NCI-H1694 treated with DMSO at 0.1 percent for 48 hours (cell line): ENCODE measurements around the gene C11orf21.

Source experiments
- DNase-seq: peaks from one replicate; lab custom pipeline; 2025; lab: John Stamatoyannopoulos, UW

C11orf21 gene

DNA sequence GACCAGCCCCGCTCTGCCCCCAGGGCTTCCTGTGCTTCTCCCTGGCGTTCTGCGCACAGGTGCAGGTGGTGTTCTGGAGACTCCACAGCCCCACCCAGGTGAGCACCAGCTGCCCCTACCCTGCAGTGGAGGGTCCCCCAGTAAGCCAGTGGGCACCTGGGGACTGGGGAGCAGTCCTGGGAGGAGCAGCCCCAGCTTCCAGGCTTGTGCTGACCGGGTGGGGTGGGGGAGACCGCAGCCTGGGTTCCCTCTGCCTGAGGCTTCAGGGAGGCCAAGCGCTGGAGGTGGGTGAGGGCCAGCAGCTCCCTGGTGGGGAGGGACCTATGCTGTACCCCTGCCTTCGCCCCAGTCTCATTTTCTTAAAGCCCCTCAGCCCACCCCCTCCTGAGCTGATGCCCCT, 7.0 kb upstream of the C11orf21 start:
- no peak for DNase-seq

DNA sequence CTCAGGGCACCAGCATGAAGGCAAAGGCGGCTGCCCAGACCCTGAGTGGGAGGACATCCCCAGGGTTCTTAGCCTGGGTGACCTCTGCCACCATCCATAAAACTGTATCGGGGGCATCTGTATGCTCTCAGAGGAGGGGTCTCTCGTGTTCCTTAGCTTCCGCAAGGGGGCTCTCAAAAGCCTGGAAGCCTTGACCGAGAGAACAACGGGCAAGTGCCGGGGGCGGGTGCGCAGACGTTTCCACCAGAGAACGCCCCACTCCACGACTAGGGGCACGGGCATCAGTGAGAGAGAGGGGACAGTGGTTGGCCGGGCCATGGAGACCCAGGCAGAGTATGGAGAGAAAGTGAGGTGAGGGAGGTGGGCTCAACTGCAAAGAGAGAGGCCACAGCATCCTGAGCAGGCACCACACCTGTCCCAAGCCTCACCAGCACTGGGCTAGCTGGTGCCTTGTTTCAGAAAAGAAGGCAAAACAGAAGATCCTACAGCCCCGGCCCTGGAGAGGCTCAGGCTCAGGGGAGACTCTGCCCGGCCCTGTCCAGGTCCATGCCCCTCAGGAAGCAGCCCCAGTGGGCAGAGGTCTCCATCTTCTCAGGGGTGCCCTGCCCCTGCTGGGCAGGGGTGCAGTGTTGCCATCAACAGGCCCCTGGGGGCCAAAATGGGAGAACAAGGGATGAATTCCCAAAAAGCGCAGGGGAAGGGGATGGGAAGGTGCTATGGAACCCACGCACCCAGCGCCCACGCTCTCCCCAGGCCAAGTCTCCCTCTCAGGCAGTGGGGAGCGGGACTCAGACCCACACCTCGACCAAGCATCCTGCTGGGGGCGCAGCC, 6.0 kb upstream of the C11orf21 start:
- DNase-seq, result no peak

DNA sequence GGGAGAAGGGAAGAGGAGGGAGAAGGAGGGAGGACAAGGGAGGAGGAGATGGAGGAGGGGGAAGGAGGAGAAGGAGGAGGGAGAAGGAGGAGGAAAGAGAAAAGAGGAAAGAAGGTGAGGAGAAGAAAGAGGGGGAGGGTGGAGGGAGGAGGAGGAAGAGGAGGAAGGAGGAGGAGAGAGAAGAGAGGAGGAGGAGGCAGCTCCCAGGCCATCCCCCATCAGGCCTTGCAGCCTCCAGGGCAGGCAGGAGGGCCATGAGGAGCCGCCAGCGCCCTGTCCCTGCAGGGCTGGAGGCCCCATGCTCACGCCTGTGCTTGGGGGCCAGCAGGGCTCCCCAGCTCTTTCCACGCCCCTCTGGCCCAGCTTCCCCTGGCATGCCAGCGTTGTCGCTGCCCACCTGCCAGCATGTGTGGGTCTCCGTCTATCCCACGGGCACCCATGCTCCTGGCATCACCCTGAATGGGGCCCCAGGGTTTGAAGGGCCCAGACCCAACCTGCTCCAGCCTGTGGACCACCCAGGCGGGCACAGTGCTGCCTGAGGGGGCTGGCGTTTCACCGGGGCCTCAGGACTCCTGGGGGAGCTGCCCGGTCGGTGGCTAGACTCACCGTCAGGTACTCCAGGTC, 5.3 kb upstream of the C11orf21 start:
- DNase-seq, result no peak

DNA sequence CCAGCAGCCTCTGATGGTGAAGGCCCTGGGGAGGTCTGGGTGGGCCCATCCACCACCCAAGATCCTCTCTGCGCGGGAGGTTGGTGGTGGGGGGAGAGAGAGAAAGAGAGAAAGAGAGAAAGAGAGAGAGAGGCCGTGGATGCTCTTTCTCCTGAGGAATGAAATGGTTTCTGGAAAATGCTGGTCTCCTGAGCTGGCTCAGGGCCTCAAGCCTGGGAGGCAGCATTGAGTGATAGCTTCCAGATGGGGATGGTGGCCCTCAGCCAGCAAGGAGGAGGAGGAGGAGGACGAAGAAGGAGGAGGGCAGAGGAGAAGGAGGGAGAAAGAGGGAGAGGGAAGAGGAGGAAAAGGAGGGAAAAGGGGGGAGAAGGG, 4.7 kb upstream of the C11orf21 start:
- DNase-seq, result no peak

DNA sequence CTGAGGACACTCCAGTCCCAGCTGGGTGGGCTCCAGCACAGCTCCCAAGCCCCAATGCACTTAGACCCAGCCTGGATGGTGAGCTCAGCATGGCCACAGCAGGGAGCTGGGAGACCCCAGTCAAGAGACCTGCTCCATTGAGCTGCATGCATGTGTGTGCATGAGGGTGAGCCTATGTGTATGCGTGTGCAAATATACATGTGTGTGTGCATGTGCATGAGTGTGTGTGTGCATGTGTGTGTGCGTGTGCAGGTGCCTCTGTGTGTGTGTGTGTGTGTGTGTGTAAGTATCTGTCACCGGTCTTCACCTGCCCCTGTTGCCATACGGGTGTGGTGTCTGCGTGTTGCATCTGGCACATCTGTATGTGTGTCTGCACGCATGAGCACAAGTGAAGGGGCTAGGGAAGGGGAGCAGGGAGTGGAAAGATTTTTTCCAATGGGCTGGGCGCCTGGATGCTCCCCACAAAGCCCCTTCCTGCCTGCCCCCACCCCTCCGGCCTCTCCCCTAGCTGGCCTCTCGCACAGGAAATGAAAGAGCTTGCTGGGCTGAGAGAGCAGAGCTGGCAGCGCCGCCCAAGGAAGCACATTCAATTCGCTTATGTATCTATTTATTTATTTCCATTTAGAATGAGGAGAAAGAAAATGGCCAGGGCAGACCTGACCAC, 4.2 kb upstream of the C11orf21 start:
- DNase-seq, result no peak

DNA sequence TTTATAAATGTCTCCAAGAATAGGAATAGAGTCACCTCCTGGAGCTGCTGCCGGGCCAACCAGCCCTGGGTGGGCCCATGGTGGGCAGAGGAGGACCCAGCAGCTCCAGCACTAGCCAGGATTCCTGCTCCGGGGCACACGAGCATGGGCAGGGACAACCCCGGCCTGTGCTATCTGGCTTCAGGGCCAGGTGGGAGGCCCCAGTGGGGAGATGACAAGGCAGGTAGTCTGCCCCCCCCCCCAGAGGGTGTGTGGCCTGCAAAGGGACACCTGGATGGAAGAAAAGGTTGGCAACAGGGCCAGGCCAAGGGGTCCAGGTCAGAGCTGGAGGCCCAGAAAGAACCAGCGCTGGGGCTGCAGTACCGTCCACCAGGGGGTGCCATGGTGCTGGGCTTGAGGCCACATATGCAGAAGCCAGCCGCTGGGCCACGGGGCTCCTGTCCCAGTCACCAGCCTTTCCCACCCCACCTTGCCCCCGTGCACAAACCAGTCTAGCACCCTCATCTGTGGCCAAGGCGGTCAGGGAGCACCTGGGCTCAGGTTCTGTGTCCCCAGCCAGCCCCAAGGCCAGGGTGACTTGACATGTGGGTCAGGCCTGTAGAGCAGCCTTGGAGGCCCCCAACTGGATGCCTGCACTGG, 3.5 kb upstream of the C11orf21 start:
- peak; percentile 11 for DNase-seq

DNA sequence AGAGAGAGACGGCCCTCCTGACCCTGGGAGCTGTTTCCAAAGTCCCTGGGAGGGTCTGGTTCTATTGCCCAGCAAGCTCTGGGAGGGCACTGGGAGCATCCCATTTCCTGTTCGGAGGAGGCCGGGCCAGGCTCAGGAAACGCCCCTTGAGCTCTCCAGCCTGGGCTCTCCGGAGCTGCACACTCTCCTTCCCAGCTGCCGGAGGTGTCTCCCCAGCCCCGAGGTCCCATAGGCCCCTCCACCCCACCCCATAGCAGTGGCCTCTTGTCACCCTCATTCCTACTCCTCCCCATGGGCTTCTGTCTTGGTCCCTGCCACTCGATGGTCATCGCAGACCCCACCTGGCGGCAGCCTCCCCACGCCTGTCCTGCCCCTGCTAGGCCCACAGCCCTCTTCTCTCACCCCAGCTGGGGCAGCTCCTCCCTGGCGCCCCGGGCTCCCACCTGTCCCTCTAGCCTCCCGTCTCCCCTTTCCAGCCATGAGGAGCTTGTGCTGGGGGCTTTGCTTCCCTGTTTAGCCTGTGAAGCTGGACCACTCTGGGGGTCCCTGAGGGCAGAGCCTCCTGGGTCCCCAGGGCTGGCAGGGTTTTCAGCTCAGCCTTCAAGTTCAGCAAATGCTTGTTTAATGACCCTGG, 2.9 kb upstream of the C11orf21 start:
- DNase-seq, result no peak

DNA sequence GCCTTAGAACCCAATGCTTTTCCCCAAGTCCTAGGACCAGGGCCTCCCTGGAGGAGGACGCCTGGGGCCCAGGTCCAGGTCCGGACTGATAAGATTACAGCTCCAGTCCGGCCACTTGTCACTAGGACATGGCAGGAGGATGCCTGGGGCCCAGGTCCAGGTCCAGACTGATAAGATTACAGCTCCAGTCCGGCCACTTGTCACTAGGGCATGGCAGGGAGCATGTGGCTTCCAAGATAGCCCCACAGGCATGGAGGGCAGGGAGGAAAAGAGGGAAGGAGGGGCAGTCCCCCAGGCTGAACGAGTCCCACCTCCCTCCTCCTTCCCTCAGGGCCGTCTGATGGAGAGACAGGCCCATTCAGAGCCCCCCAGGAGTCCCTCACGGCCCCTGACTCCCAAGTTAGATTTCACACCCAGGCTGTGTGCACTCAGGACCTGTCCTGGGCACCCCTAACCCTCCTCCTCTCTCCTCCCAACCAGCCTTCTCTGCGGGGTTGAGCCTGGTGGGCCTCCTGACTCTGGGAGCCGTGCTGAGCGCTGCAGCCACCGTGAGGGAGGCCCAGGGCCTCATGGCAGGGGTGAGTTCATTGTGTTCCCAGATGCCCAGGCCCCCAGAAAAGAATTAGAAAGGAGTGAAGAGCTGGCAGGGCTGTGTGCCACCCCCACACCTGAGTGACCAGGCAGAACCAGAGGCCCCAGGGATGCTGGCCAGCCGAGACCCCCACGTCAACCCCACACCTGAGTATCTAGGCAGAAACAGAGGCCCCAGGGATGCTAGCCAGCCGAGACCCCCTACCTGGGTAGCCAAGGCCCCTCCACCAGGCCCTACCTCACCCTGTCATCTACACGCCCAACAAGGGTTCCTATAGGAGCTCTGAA, 2.1 kb upstream of the C11orf21 start:
- no peak for DNase-seq

DNA sequence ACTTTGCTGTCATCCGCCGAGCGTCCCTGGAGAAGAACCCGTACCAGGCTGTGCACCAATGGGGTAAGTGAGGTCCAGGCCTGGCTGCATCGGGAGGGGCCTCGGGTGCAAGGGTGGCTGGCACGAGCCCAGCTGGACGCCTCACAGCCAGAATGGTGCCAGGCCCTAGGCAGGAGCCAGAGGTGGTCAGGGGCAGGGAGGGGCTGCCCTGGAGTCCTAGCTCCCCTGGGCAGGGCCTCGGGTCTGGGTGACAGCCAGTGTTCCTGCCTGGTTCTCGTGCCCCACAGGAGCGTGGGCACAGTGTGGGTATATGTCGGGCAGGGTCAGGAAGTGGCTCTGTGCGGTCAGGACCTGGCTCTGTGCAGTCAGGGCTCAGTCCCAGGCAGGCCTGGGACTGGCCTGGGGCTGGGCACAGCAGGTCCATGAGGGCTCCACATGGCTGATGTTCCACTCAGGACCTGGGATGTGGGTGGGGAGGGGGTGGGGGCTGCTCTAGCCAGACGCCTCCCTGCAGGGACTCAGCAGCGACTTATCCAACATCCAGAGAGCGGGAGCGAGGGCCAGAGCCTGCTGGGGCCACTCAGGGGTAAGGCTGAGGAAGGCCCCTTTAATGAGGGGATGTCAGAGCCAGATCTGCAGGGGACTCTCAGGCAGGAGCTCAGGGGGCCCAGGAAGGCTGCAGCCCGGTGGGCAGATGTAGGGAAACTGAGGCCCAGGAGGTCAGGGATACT, 1.3 kb upstream of the C11orf21 start:
- DNase-seq, result no peak

DNA sequence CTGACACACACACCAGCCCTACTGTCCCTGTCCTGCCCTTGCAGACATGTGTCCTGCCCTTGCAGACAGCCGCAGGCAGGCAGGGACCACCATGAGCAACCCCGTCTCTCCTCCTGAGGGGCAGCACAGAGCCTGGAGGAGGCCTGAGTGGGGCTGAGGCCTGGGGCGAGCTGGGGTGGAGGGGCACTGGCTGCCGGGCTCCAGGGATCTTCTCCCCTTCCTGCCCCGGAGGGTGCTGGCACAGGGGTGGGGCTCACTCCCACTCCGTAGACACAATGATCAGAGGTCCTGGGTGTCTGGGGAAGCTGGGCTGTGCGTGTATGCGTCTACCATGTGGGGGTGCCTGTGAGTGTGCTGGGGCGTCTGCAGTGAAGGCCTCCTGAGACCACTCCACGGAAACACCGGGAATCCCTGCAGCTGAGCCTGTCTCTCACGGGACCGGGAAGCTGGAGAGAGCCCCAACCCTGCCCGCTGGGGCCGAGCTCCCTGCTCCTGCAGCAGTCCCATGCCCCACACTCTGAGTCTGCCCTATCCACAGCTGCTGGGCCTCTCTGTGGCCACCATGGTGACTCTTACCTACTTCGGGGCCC, 683 bp upstream of the C11orf21 start:
- no peak for DNase-seq

DNA sequence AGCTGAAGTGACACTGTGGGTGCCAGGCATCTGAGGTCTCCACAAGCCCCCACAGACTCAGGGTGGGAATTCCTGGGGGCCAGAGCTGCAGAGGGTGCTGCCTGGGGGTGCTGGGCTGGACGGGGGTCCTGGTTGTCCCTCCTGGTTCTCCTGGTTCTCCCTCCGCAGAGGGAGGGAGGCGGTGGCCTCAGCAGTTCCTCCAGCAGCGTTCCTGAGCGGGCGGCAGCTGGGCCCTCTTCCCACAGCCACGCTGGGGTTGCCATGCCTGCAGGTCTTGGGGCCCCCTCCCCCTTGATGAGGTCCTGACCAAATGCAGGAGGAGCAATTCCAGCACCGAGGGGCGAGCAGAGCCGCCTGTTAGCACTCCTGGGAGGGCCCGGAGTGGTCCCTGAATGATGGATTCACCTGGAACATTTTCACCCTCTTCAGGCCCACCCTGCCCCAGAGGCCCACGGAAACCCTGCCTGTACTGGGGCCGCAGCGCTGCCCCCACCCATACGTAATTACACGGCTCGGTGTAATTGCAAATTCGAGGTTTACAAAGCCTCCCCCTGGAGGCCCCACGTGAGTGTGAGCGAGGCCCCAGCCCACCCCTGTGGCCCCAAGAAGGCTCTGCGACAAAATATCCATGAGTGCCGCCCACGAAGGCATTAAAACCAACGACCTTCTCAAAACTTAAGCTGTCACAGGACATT, 635 bp downstream of the C11orf21 start:
- DNase-seq, result no peak

DNA sequence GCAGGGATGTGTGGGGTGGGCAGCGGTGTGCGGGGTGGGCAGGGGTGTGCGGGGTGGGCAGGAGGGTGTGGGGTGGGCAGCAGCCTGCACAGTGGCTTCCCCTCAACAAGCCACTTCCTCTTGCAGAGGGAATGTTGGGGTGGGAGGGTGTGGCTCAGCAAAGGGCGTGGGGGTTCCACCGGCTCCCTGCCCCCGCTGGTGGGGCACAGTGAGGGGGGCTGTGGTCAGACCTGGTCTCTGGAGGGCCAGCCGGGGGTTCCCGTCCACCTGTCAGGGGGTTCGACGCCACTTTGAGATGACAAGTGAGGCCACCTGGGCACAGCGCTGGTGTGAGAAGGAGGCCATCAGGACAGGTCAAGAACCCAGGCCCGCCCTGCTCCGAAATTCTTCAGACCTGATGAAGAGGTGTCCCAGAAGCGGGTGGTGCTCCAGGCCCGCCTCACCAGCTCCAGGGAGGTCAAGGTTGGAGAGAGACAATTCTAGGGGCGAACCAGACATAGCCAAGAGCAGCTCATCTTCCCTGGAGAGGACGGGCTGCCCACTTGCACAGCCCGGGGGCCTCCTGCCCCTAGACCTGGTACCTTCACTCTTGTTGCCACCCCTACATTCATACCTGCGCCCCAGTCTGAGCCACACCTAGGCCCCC, 1.3 kb downstream of the C11orf21 start:
- no peak for DNase-seq

DNA sequence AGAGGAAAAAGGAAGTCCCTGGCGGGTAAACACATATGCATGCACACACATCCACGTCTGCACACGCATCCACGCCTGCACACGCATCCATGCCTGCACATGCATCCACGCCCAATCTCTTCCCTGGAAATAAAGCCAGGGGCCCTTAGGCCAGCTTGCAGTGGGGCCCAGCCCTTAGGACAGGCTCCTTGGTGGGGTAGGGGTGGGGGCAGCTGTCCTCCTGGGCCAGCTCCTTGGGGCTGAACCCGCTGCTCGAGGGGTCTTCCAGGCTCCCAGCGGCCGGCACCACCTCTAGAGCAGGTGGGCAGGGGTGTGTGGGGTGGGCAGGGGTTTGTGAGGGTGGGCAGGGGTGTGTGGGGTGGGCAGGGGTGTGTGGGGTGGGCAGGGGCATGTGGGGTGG, 1.9 kb downstream of the C11orf21 start:
- no peak for DNase-seq

DNA sequence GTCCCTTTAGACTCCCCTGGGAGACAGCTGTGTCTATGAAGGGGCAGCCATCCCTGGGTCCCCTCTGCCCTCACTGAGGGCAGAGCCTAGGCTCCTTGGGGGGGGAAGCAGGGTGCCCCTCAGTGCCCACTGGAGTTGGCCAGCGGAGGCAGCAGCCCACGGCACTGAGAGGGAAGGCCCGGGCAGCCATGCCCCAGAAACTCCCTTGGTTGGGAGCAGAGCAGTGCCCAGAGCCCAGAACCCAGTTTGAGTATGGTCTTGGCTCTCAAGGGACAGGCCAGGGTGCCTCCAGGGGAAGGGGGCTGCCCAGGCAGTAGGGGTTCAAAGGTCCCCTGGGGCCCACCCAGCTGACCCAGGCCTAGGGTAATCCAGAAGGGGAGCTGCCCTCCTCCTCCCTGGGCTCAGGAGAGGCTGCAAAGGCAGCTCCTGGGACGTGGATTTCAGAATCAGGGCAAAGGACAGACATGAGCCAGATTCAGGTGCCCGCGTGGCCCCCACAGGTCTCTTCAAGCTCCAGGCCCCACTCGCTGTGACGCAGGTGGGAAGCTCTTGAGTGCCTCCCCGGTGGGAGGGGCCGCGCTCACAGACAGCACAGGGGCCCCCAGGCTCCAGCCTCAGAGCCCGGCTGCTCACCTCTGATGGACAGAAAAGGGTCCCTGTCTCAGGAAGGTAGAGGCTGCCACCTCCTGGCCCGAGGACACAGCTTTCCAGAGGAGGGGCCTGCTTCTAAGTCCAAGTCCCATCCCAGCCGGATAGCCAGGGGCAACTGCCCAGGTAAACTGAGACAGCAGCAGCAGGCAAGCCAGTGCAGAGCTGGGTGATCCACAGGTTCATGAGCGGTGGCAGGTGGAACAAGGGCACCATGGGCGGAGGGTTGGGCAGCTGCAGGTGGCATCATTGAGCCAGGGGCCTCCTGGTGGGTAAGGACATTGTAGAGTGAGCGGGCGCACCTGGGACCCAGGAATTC, 2.6 kb downstream of the C11orf21 start:
- no peak for DNase-seq

DNA sequence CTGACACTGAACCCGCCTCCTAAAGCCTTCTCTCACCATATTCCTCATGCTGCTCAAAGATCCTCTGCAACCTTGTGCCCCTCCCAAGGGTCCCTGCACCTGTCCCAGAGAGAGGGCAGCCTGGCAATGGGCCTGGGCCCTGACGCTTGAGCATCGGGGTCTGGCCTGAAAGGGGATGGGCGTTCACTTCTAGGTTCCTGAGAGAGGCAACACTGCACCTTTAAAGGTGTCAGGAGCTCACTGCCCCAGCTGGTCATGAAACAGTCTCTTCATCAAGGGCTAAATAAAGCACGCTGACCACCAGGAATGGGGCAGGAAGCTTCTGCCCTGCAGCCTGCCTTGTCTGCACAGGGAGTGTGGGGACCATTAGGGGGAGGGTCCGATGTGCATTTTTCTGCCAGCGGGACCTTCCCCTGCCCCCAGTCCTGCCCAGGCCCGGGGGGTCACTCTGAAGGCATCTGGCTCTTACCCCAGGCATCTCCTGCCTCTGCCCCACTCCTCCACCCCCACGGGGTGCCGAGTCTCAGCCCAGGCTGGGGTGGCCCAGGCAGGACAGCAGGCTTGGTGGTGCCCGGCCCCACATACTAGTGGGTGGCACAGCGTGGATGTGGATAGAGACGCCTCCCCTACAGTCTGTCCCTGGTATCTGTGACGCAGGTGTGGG, 3.5 kb downstream of the C11orf21 start:
- no peak for DNase-seq

DNA sequence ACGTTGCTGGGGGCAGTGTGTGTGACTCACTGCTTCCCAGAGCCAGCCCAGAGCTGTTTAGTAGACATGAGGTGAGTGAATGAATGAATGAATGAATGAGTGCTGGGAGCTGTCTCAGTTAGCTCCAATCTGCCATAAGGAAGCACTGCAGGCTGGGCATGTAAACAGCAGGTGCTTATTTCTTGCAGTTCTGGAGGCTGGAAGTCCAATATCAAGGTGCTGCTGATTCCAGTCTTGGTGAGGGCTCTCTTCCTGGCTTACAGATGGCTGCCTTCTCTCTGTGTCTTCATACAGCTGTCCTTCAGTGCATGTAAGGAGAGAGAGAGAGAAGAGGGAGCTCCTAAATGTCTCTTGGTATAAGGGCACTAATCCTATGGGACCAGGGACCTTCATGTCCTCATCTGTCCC, 4.1 kb downstream of the C11orf21 start:
- DNase-seq, result no peak

DNA sequence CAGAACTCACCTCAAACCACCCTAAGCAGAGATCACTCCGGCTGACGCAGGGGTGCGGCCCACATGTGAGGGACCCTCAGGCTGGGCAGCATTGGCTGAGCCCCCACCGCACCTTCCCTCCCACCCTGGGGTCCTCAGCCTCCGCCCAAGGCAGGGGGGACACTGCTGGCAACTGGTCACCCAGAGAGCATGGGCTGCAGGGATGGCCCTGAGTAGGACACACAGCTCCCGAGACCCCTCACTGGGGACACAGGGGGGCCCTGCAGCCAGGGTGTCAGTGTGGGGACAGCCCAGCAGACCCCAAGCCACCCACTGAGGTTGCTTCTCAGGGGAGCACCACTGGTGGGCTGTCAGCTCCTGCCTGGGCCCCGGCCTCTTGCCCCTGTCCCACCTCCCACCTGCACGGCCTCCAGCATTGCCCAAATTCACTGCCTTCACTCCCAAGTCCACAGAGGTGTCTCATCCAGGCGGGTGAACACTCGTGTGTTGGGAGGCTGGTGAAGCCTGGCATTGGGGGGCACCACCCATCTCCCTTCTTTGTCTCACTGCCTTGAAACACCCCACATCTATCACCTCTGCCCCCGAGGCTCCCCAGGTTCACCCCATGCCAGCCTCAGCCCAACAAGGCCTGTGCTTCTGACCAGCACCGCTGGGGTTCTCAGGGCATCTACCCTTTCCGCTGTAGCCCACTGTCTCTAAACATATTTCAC, 4.7 kb downstream of the C11orf21 start:
- DNase-seq, result no peak
